SH-SY5Y (cell line): ENCODE results near the gene RHOB.

Experiments used
- GATA2 ChIP-seq: IDR thresholded peaks from 2 replicates; pipeline ENCODE4 v1.6.1; 2011; ENCODE audit warnings: mild to moderate bottlenecking, low read depth, low read length
- GATA3 ChIP-seq: IDR thresholded peaks from 2 replicates; pipeline ENCODE4 v1.6.1; 2011; ENCODE audit warnings: low read depth, mild to moderate bottlenecking, low read length, moderate library complexity

RHOB gene

GRCh38 chr2:20418519-20418918, 28.4 kb upstream of the RHOB start:
- TF ChIP-seq GATA3, result no peak
- no peak for TF ChIP-seq GATA2

- TF ChIP-seq GATA2, result no peak
- no peak for TF ChIP-seq GATA3
These were observed 27.8 kb upstream of the RHOB start for GRCh38 chr2:20419007-20419576.

- TF ChIP-seq GATA3 (no peak), GATA2 (no peak)
These were observed 27.1 kb upstream of the RHOB start for GRCh38 chr2:20419752-20420151.

- TF ChIP-seq GATA2, result no peak
- no peak for TF ChIP-seq GATA3
These were observed 25.4 kb upstream of the RHOB start for GRCh38 chr2:20421336-20421987.

- TF ChIP-seq GATA2 (no peak), GATA3 (no peak)
These were observed 24.9 kb upstream of the RHOB start for GRCh38 chr2:20421988-20422370.

- TF ChIP-seq GATA2, result no peak
- no peak for TF ChIP-seq GATA3
These were observed 24.2 kb upstream of the RHOB start for GRCh38 chr2:20422402-20423271.

- TF ChIP-seq GATA2 (no peak), GATA3 (no peak)
These were observed 23.5 kb upstream of the RHOB start for GRCh38 chr2:20423359-20423758.

- TF ChIP-seq GATA2, result no peak
- TF ChIP-seq GATA3, result no peak
These were observed 23.0 kb upstream of the RHOB start for GRCh38 chr2:20423847-20424246.

GRCh38 chr2:20424300-20425290, 22.3 kb upstream of the RHOB start:
- TF ChIP-seq GATA2 (peak; percentile 22; the same call in 1 of the 2 replicates), GATA3 (no peak)

GRCh38 chr2:20425371-20425881, 21.4 kb upstream of the RHOB start:
- TF ChIP-seq GATA2, result 0 out of 2 replicates have a peak, but pooled peaks have one; percentile 17
- no peak for TF ChIP-seq GATA3

- TF ChIP-seq GATA3 (no peak), GATA2 (no peak)
These were observed 21.0 kb upstream of the RHOB start for GRCh38 chr2:20425884-20426283.

- no peak for TF ChIP-seq GATA3
- TF ChIP-seq GATA2, result no peak
These were observed 18.8 kb upstream of the RHOB start for GRCh38 chr2:20427931-20428526.

GRCh38 chr2:20428717-20429490, 18.0 kb upstream of the RHOB start:
- TF ChIP-seq GATA3, result no peak
- no peak for TF ChIP-seq GATA2
